Loucy (cell line): ENCODE data around the gene TEDC1.

ENCODE experiments used
- H2AFZ ChIP-seq: fragments of 200-600 bp; sonication (generic); 2 replicates; pipeline ENCODE4 v1.6.0; 2016; ENCODE audit warnings: antibody characterized with exemption, mild to moderate bottlenecking, low read length, moderate library complexity
- H3F3A ChIP-seq: fragments of 200-600 bp; 2 replicates; pipeline ENCODE4 v1.6.0; 2016; ENCODE audit warnings: antibody characterized with exemption, low read depth, mild to moderate bottlenecking
- H3K27me3 ChIP-seq: fragments of 200-600 bp; sonication (generic); 2 replicates; pipeline ENCODE4 v1.6.1; 2014; ENCODE audit warnings: low read length, mild to moderate bottlenecking; ENCODE audit not compliant: insufficient read depth, poor library complexity, severe bottlenecking
- H3K36me3 ChIP-seq: fragments of 200-600 bp; sonication (generic); 2 replicates; pipeline ENCODE4 v1.6.1; 2016; ENCODE audit warnings: low read length; ENCODE audit not compliant: insufficient read depth
- H3K4me1 ChIP-seq: fragments of 200-600 bp; sonication (generic); 2 replicates; pipeline ENCODE4 v1.5.1; 2014; ENCODE audit warnings: low read length, mild to moderate bottlenecking; ENCODE audit not compliant: insufficient read depth, poor library complexity, severe bottlenecking
- H3K4me2 ChIP-seq: fragments of 200-600 bp; sonication (generic); 2 replicates; pipeline ENCODE4 v1.6.0; 2014; ENCODE audit warnings: antibody characterized with exemption, low read length, low read depth, mild to moderate bottlenecking; ENCODE audit not compliant: poor library complexity, severe bottlenecking
- H3K4me3 ChIP-seq: fragments of 200-600 bp; sonication (generic); 2 replicates; pipeline ENCODE4 v1.5.1; 2014; ENCODE audit warnings: low read length, mild to moderate bottlenecking, mixed read lengths; ENCODE audit not compliant: poor library complexity, severe bottlenecking
- H3K79me2 ChIP-seq: fragments of 200-600 bp; sonication (generic); 2 replicates; pipeline ENCODE4 v1.6.1; 2014; ENCODE audit warnings: low read length; ENCODE audit not compliant: insufficient read depth
- H3K9ac ChIP-seq: fragments of 200-600 bp; sonication (generic); 2 replicates; pipeline ENCODE4 v1.6.0; 2014; ENCODE audit warnings: mild to moderate bottlenecking, low read depth, low read length, moderate library complexity; ENCODE audit not compliant: poor library complexity, severe bottlenecking
- H3K9me2 ChIP-seq: fragments of 200-600 bp; sonication (generic); replicated peaks from 2 replicates; pipeline ENCODE4 v1.6.1; 2016; ENCODE audit warnings: low read depth, low read length, mixed read lengths
- H3K9me3 ChIP-seq: fragments of 200-600 bp; sonication (generic); 2 replicates; pipeline ENCODE4 v1.6.1; 2014; ENCODE audit warnings: mild to moderate bottlenecking, antibody characterized with exemption, low read length, low read depth; ENCODE audit not compliant: insufficient read depth
- H4K20me1 ChIP-seq: fragments of 200-600 bp; sonication (generic); 2 replicates; pipeline ENCODE4 v1.6.0; 2014; ENCODE audit warnings: antibody characterized with exemption, low read length, mild to moderate bottlenecking; ENCODE audit not compliant: insufficient read depth, poor library complexity, severe bottlenecking
- EZH2phosphoT487 ChIP-seq: fragments of 200-600 bp; IDR thresholded peaks from 2 replicates; pipeline ENCODE4 v1.6.1; 2018; ENCODE audit warnings: antibody characterized with exemption, mild to moderate bottlenecking, moderate library complexity, borderline replicate concordance
- TF ChIP-seq, protein P1 (sequence below): fragments of 200-600 bp; sonication (generic); conservative IDR thresholded peaks from 2 replicates; pipeline ENCODE4 v1.5.1; 2014; ENCODE audit warnings: mild to moderate bottlenecking, antibody characterized with exemption, low read length

Gene TEDC1

DNA sequence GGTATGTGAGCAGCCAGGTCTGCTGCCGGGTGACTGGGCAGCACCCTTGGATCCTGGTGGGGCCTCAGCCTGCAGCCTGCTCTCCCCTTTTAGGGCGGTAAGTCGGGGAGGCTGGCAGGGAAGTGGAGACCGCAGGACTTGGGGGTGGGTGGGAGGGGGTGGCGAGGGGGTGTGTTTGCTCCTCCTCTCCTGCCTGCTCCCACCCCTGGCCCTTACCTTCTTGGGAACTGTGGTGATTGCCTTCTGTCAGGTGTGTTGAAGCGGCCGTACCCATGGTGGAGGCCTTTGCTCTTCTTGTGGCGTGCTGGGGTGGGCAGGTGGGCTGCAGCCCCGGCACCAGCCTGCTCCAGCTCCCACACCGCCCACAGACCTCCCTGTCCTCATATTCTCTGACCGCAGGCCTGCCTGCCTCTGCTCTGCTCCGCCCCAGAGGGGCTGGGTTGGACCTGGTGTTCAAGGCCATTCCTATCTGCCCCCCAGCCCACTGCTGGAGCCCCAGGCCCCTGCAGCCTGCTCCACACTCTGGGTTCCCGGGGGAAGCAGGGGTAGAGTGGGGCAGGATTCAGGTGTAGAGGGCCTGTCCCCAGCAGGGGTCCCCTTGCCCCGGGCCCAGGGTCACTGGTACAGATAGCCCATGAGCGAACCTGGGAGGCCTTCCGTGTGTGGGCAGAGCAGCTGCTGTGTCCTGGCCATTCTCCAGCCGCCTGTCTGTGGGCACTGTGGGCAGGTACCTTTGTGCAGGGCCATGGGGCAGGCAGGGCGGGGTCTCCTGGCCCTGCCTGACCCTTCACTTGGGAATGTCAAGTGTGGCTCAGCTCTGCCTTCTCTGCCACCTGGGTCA, 5.2 kb downstream of the TEDC1 start:
- no peaks in the 10 kb centered on the region for H3K9me3 ChIP-seq
- H3K4me1 ChIP-seq, result peaks cover 12% of the 10 kb centered on the region
- H2AFZ ChIP-seq, result no peak overlapping the region
- no peaks in the 10 kb centered on the region for H3K36me3 ChIP-seq
- H3K4me2 ChIP-seq, result no peak overlapping the region
- H3K9me2 ChIP-seq, result no peaks in the 10 kb centered on the region
- peaks cover 20% of the 10 kb centered on the region for H3K79me2 ChIP-seq
- no peak overlapping the region for H3K9ac ChIP-seq
- H4K20me1 ChIP-seq, result peaks cover 16% of the 10 kb centered on the region
- TF ChIP-seq EZH2phosphoT487, result no peak
- TF ChIP-seq, protein P1, sequence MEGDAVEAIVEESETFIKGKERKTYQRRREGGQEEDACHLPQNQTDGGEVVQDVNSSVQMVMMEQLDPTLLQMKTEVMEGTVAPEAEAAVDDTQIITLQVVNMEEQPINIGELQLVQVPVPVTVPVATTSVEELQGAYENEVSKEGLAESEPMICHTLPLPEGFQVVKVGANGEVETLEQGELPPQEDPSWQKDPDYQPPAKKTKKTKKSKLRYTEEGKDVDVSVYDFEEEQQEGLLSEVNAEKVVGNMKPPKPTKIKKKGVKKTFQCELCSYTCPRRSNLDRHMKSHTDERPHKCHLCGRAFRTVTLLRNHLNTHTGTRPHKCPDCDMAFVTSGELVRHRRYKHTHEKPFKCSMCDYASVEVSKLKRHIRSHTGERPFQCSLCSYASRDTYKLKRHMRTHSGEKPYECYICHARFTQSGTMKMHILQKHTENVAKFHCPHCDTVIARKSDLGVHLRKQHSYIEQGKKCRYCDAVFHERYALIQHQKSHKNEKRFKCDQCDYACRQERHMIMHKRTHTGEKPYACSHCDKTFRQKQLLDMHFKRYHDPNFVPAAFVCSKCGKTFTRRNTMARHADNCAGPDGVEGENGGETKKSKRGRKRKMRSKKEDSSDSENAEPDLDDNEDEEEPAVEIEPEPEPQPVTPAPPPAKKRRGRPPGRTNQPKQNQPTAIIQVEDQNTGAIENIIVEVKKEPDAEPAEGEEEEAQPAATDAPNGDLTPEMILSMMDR, result no peak
- no peak overlapping the region for H3K4me3 ChIP-seq
- no peaks in the 10 kb centered on the region for H3K27me3 ChIP-seq
- H3F3A ChIP-seq, result no peaks in the 10 kb centered on the region

DNA sequence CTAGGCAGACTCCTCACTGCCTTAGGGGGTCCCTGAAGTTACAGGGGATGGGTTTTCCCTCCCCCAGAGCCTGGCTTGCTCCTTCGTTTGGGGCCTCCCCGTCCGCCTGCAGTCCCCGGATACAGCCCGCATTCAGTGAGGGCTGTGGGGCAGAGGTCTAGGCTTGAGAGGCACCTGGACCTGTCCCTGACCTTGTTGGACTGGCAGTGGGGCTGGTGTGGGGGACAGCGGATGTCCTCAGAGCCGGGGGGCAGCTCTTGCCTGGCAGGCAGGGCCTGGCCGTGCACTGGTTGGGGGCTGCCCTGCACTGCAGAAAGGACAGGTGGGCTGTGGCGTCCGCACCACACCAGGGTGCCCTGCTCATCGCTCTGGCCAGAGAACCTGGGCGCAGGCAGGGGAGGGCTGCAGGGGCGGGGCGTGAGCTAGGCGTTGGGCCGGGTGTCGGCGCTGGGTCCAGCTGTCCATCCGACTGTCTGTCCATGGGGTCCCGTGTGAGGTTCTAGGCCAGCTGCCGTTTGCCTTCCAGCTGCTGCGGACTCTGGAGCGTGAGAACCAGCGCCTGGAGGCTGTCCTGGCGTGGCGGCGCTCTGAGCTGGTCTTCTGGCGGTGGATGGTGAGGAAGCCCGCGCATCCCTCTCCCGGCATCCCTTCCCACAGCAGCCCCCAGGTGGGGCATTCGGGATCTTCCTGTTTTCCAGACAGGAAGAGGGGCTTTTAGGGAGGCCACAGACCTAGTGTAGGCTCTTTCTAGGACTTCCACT, 6.0 kb downstream of the TEDC1 start:
- Histone ChIP-seq H3K9me3 (no peaks in the 10 kb centered on the region), H3K27me3 (no peaks in the 10 kb centered on the region), H3K9me2 (no peaks in the 10 kb centered on the region), H3K4me3 (no peak overlapping the region), H3K4me1 (peaks cover 8% of the 10 kb centered on the region), H3K36me3 (no peaks in the 10 kb centered on the region), H3F3A (no peaks in the 10 kb centered on the region), H2AFZ (no peak overlapping the region), H3K9ac (no peak overlapping the region), H3K4me2 (no peak overlapping the region), H3K79me2 (peaks cover 16% of the 10 kb centered on the region), H4K20me1 (peaks cover 13% of the 10 kb centered on the region)
- TF ChIP-seq, protein P1, result no peak
- no peak for TF ChIP-seq EZH2phosphoT487

DNA sequence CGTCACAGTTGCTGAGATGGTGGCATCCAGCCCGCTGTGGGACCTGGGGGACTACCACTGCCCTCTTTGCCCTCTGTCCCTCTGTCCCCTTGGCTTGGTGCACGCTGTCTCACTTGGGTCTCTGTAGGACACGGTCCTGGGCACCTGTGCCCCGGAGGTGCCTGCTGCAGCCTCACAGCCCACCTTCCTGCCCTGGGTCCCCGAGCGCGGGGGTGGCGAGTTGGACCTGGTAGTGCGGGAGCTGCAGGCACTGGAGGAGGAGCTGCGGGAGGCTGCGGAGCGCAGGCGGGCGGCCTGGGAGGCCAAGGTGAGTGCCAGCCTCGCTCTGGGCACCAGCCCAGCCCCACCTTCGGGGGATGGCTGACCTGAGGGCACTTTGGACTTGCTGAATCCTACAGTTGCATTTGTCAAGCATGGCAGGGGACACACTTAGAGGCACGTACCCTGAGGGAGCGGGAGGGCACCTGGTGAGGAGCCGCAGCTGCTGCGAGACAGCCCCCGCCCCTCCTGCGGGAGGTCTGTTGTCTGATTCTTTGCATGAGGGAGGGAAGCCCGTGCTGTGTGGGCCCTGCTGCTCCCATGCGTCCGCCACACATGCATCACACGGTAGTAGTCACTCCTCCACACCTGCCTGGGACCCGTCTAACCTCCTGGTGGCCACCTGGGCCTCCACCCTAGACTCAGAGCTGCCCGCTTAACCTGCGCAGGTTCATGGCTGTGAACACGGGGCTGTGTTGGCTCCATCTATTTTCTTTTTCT, 6.8 kb downstream of the TEDC1 start:
- H3F3A ChIP-seq, result no peaks in the 10 kb centered on the region
- peaks cover 7% of the 10 kb centered on the region; the same call in 1 of the 2 replicates for H3K79me2 ChIP-seq
- no peaks in the 10 kb centered on the region for H3K9me3 ChIP-seq
- no peaks in the 10 kb centered on the region for H3K27me3 ChIP-seq
- no peak overlapping the region for H3K4me2 ChIP-seq
- no peak overlapping the region for H3K4me3 ChIP-seq
- H4K20me1 ChIP-seq, result peaks cover 5% of the 10 kb centered on the region
- no peak overlapping the region for H2AFZ ChIP-seq
- H3K9me2 ChIP-seq, result no peaks in the 10 kb centered on the region
- peaks cover 1% of the 10 kb centered on the region for H3K4me1 ChIP-seq
- H3K9ac ChIP-seq, result no peak overlapping the region
- no peak for TF ChIP-seq EZH2phosphoT487
- TF ChIP-seq, protein P1, result no peak
- H3K36me3 ChIP-seq, result no peaks in the 10 kb centered on the region
